LoVo (cell line): ENCODE measurements around the gene NDUFS6.

Source experiments
- DNase-seq: peaks from one replicate; pipeline ENCODE4 v3.0.0-alpha.2; 2016; ENCODE audit warnings: low spot score

Gene NDUFS6

DNA sequence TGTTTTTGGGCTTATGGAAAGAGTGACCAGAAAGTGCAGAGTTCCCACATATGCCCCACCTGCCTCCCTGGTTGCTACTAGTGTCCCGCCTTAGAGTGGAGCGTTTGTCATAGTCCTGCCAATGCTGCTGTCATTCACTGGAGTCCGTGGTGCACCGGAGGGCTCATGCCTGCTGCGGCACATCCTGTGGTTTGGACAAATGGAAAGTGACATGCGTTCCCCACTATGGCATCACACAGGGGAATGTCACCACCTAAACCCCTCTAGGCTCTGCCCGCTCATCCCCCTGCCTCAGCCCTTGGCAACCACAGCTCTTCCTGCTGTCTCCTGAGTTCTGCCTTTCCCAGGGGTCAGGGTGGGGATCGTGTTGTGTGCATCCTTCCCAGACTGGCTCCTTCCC, 52.3 kb downstream of the NDUFS6 start:
- DNase-seq, result no peak

- no peak for DNase-seq
Observed at GRCh38 chr5:1855075-1855474, 53.9 kb downstream of the NDUFS6 start.

DNA sequence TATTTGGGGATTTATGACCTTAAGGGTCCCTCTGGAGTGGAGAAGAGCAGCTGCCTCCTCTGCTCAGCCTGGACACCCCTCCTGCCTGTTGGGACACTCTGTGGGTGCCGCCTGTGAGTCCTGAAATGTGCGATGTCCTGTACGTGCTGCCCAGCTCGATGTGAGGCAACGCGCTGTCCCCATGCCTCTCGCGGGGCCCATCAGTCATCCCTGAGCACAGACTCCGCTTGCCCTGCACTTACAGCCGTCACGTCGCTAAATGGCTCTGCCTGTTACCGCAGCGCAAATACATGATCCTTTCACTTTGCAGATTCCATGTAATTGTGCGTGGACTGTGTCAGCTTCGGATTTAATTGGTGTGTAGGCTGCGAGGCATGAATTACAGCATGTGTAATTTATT, 54.4 kb downstream of the NDUFS6 start:
- no peak for DNase-seq

DNA sequence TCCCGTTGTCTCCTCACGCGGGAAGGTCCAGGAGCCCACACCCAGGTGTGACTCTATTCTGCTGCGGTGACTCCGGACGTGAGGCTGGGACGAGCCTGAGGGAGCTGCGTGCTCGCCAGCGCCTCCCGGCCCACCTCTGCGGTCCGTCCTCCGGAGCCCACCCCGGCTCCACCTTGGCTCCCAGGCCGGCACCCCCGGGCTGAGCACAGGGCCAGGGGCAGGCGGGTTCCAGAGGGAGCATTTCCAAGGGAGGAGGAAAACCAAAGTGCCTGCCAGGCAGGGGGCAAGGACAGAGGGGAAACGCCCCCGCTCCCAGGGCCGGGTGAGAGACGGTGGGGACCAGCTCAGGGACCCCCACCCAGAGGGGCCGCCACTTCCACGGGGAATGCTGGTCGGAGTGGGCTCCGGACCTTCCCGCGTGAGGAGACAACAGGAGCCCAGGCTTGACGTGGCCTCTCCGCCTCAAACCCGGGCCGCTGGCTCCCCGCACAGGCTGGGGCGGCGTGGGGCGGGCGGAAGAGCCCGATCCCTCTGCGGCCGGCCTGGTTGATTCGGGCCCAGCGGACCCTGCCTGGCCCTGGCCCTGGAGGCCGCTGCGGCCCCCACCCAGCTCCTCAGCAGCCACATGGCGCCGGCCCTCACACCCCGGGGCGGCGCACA, 55.5 kb downstream of the NDUFS6 start:
- DNase-seq, result no peak

- no peak for DNase-seq
Observed at GRCh38 chr5:1857256-1857600, 56.0 kb downstream of the NDUFS6 start.

- no peak for DNase-seq
Observed at GRCh38 chr5:1858436-1858835, 57.2 kb downstream of the NDUFS6 start.

GRCh38 chr5:1859099-1859498, 57.9 kb downstream of the NDUFS6 start:
- no peak for DNase-seq

DNA sequence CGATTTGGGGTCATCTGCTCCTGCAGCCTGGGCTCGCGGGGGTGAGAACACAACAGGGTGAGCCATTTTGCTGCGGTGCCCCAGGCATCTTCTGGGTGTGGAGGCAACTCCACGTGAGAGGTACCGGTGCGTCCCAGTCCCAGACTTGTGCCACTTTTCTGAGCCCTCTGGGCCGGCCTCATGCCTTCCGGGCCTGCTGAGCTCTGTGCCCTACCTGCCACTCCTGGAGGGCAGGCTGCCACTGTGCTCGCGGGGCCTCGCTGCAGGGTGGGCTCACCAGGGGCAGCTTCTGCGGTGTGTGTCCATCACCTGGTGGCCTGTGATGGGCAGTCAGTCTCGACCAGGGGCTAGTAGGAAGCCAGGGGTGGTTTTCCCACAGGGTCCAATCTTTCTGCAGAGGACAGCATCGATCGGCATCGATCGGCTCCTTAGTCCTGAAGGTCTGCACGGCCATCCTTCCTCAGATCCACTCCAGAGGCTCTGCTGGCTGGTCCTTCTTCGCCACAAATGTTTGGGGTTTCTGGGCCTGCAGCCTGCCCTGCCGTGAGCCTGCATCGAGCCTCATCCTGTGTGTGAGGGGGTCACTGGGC, 58.9 kb downstream of the NDUFS6 start:
- no peak for DNase-seq

DNA sequence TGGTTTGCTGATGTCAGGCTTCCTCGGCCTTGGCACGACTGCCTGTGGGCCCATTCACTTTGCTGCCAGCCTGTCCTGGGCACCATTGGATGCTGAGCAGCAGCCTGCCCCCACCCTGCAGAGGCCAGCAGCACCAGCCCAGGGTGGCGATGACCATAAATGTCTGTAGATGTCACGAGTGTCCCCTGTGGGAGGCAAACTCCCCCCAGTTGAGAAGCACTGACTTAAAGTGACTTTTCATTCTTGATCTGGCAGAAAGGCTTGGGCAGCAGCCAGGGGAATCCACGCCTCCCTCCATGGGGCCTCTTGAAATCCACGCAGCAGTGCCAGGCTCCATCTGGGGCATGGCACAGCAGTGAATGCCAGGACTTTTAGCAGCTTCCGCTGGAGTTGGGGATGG, 59.7 kb downstream of the NDUFS6 start:
- no peak for DNase-seq

GRCh38 chr5:1864896-1865440, 63.8 kb downstream of the NDUFS6 start:
- no peak for DNase-seq

DNA sequence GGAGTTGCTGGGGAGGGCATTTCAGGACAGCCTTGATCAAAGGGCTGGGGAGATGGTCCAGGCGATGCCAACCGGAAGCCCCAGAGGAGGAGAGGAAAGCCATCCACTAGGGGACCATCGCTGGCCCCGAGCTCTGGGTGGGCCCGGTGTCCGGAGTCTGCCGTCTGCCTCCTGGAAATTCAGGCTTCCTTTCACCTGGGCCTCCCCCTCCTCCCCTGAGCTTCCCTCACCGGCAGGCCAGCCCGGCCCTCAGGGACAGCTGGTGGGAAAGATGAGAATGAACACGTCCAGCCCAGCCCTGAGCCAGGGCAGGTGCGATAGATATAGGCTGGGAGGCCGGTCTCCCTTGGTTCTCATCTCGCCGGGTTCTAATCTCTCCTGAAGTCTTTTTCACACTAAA, 64.3 kb downstream of the NDUFS6 start:
- no peak for DNase-seq
